GM18499 (cell line): Measurements from ENCODE around the gene WDR70.
"Not testable (repeated sequence)": the region's sequence is repeated elsewhere in the genome, so short reads cannot be mapped to it uniquely, and the experiment has no call there.

ENCODE experiments used
- ATAC-seq: cut with Tn5 transposase; IDR thresholded peaks from one replicate; pipeline ENCODE4 v1.9.1; 2021; ENCODE audit warnings: moderate number of reproducible peaks; ENCODE audit not compliant: insufficient read depth, unreplicated experiment

Gene WDR70

DNA sequence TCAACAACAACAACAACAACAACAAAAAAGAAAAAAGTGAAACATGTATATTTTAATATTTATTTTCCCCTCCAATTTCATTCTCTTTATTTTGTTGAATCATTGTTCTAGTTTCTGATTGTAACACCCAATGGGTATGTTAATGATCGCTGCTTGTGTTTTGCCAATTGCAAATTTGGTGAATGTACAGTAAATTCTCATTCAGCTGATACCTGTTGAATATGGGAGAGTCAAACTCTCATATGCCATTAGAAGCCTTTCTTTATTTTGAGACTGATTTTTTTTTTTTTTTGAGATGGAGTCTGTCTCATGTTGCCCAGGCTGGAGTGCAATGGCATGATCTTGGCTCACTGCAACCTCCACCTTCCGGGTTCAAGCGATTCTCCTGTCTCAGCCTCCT is 72.9 kb downstream of the WDR70 start:
- ATAC-seq: not testable (repeated sequence)

- not testable (repeated sequence) for ATAC-seq
Observed at GRCh38 chr5:37453252-37453651, 74.1 kb downstream of the WDR70 start.

- ATAC-seq: not testable (repeated sequence)
Observed at GRCh38 chr5:37454402-37455055, 75.4 kb downstream of the WDR70 start.

GRCh38 chr5:37463191-37464051 is 84.3 kb downstream of the WDR70 start:
- not testable (repeated sequence) for ATAC-seq

DNA sequence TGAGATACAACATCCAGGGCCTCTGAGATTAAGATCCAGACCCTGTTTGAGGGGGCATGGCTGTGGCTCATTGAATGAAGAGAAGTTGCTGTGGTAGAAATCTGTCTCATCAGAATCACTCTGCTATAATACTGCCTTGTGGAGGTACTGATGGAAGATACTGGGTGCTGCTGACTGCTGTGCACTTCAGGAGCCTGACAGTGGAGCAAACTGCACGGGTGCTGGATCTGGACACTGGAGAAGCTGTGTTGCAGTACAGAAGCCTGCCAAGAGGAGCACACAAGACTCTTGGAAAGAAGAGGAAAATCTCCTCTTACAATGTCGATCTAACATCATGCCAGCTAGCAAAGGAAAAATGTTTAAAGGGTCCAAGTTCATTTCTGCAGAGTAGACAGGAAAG is 85.5 kb downstream of the WDR70 start:
- not testable (repeated sequence) for ATAC-seq

- ATAC-seq: not testable (repeated sequence)
Observed at GRCh38 chr5:37469383-37469782, 90.3 kb downstream of the WDR70 start.

DNA sequence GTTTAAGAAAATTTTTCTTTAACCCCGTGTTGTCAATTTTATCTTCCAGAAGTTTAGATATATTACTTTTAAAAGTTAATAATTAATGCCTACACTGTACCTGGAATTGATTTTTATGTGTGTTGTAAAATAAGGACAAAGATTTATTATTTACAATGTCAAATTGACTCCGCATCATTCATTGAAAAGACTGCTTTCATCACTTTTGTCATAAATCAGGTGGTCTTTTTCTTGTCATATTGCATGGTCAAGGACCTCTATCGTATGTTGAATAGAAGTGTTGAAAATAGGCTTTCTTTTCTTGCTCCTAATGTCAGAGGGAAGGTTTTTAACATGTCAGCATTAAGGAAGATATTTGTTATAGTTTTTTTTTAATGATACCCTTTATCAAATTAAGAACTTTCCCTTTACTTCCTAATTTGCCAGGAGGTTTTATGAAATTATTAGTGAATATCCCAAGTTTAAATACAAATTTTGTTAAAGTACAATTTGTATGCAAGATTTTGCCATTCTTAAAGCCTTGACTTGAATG is 92.6 kb downstream of the WDR70 start:
- ATAC-seq: no peak

GRCh38 chr5:37477426-37477825 is 98.3 kb downstream of the WDR70 start:
- ATAC-seq: no peak

- no peak for ATAC-seq
Observed at GRCh38 chr5:37478121-37478894, 99.2 kb downstream of the WDR70 start.

DNA sequence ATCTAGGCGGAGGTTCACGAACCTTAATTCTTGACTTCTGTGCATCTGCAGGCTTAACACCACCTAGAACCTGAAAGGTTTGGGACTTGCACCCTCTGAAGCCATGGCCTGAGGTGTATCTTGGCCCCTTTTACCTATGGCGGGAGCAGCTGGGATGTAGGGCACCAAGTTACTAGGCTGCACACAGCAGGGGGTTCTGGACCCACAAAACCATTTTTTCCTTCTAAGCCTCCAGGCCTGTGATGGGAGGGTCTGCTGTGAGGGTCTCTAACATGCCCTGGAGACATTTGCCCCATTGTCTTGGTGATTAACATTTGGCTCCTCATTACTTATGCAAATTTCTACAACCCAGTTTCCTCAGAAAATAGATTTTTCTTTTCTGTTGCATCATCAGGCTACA is 102.3 kb downstream of the WDR70 start:
- not testable (repeated sequence) for ATAC-seq

- ATAC-seq: no peak
Observed at GRCh38 chr5:37490120-37490810, 111.1 kb downstream of the WDR70 start.

DNA sequence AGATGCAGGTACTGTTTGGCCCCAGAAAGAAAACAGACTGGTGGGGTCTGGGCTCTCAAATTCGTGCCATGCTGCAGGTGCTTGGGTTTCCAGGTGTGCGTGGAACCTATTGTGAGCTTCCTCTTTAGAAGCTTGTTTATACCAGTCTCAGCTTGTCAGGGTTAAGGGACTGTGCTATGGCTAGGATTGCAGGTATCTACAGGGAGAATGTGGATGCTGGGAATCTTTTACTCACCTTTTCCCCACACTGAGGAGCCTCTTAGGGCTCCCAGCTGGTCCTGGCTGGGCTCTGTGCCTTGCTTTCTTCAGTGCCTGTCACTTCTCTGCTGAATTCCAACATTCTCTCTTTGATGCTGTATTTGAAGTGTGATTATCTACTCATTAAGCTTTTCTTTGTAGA is 111.8 kb downstream of the WDR70 start:
- no peak for ATAC-seq

DNA sequence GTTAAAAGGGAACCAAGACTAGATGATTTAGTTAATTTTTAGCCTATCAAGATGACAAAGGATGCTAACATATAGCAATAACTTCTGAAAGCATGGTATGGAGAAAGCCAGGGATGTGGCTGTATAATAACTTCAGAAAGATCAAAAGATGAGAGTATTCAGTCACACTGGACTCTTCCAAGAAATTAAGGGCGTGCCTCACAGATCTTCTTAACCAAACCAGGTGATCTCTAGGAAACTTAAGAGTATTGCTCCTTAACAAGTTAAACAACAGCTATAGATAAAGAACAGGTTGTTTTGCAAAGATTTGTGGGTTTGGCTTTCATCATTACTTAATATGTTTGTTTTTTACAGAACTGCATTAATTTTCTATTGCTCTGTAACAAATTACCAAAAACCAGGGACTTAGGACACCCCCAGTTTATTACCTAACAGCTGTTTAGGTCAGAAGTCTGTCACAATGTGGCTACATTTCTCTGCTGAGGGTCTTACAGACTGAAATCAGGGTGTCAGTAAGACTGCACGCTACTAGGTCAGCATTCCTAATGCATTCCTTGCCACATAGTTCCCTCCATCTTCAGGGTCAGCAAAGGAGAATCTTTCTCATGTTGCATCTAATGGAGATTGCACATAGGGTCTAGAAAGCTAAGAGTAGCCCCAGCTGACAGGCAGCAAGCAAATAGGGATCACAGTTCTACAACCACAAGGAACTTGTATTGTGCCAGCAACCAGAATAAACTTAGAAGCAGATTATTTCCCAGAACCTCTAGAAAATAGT is 113.8 kb downstream of the WDR70 start:
- no peak for ATAC-seq

DNA sequence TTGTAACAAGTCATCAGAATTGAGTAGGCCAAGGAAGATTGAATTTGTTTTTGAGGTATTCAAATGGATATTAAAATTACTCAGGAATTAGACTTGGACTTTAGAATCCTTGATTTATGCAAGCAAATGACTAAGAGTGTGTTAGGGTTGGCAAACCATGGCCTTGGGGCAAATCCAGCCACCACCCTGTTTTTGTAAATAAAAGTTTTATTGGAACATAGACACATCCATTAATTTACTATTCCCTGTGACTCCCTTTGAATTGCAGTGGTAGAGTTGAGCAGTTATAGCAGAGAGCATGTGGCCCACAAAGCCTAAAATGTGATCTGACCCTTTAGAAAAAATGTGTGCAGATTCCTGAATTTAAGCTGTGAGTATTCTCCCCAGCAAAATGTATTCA is 115.6 kb downstream of the WDR70 start:
- no peak for ATAC-seq

- ATAC-seq: no peak
Observed at GRCh38 chr5:37495210-37495609, 116.1 kb downstream of the WDR70 start.

- no peak for ATAC-seq
Observed at GRCh38 chr5:37495668-37496347, 116.7 kb downstream of the WDR70 start.

DNA sequence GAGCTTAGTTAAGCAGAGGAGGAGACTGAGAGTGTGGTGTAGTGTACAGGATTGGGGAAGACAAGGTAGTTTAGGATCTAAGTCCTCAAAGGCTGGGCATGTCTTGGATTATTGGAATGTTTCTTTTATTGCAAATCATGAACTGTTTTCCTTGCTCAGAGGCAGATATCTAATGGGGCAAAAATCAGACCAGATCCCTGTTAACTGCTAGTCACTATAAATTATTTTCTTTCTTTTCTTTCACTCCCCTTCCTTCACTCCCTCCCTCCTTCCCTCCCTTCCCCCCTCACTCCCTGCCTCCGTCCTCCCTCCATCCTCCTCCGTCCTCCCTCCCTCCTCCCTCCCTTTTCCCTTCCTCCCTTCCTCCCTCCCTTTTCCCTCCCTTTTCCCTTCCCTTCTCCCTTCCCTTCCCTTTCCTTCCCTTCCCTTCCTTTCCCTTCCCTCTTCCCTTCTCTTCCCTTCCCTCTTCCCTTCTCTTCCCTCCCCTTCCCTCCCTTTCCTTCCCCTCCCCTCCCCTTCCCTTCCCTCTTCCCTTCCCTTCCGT is 117.9 kb downstream of the WDR70 start:
- no peak for ATAC-seq

- ATAC-seq: no peak
Observed at GRCh38 chr5:37501152-37501551, 122.0 kb downstream of the WDR70 start.

DNA sequence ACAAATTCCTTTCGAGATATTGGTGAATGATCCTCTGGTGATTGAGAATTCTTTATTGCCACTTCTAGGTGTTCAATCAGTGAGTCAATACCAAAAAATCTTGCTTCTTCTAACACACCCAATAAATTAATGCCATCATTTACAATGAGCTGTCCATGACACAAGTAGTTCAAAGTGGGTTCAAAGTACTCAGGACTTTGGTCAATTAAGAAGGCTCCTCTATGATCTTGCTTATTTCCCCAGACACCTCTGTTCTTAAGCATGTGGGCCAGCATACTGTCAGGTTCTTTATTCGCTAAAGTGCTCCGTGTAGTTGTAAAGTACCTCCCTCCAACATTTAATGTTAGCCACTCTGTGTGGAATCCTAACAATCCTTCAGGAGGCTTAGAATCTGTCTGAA is 127.1 kb downstream of the WDR70 start:
- ATAC-seq: no peak
